Mucosa of descending colon (tissue), 3 donors: ENCODE data around the gene LRRC47. TPM values are rescaled to one million over a fixed set of nuclear protein-coding genes. Genes with fewer than 3 reads are reported as not detected.
A peak's percentile ranks its signal among the peaks of the same experiment; 100 is the strongest.

ENCODE experiments used
- ATAC-seq: fragments of 200-7000 bp; cut with Tn5 transposase; one replicate; pipeline ENCODE4 v1.9.1; 2020; ENCODE audit warnings: mild to moderate bottlenecking, moderate library complexity
- DNase-seq, 3 donors: peaks; one replicate each; pipeline ENCODE4 v3.0.0-alpha.2; 2020
- H3K36me3 ChIP-seq: fragments of 200-600 bp; one replicate; pipeline ENCODE4 v1.8.0; 2021; ENCODE audit warnings: low read depth, mild to moderate bottlenecking
- H3K4me1 ChIP-seq: fragments of 200-600 bp; one replicate; pipeline ENCODE4 v1.8.0; 2021; ENCODE audit warnings: low read depth, mild to moderate bottlenecking
- H3K4me3 ChIP-seq: fragments of 200-600 bp; one replicate; pipeline ENCODE4 v1.8.0; 2021; ENCODE audit warnings: mild to moderate bottlenecking
- H3K9me3 ChIP-seq: fragments of 200-600 bp; one replicate; pipeline ENCODE4 v1.8.0; 2021; ENCODE audit warnings: mild to moderate bottlenecking
- CTCF ChIP-seq: fragments of 200-600 bp; IDR thresholded peaks from one replicate; pipeline ENCODE4 v1.8.0; 2022; ENCODE audit warnings: antibody characterized with exemption, mild to moderate bottlenecking
- intact Hi-C, 2 donors: fragments of 100-400 bp; cut with DNase I in 1 of 2; cut with micrococcal nuclease in 1 of 2; formaldehyde crosslinking; loops; one replicate each; pipeline versions ENCODE4 v1.11.0 to v1.11.1; 2022; cut with DNase I, micrococcal nuclease
- total RNA-seq, 3 donors: library from RNA; stranded (reverse); fragmentation: NEBNext Ultra II Directional in 2 of 3; extraction: Animal tissue kit (Norgen Biotek cat#: 25700) in 2 of 3; gene quantifications; one replicate each; pipeline versions ENCODE4 v1.2.1 to v1.2.4, GENCODE V29; 2021 to 2023
- donor health status: DM: no; HTN: no; CAD: no; lungs with moderate emphysema.
- donor health status: DM: no; HTN: no; CAD: no.
- donor health status: DM: no; HTN: yes; CAD: no.

The LRRC47 gene
- total RNA-seq, 3 donors from 2014 or later, result 33.2 to 58.9 (median 34.7) TPM

GRCh38 chr1:3774276-3774945, 21.9 kb downstream of the LRRC47 start:
- H3K4me1 ChIP-seq, result peaks cover 25% of the 10 kb centered on the region
- ATAC-seq, result no peak
- intact Hi-C loops, result no loop called here
- no peak overlapping the region for H3K4me3 ChIP-seq
- no peaks in the 10 kb centered on the region for H3K9me3 ChIP-seq
- no peak for TF ChIP-seq CTCF
- H3K36me3 ChIP-seq, result no peaks in the 10 kb centered on the region
- DNase-seq, result no peak

GRCh38 chr1:3773572-3774275, 22.6 kb downstream of the LRRC47 start:
- Histone ChIP-seq H3K9me3 (no peaks in the 10 kb centered on the region), H3K4me1 (peaks cover 25% of the 10 kb centered on the region), H3K4me3 (no peak overlapping the region), H3K36me3 (no peaks in the 10 kb centered on the region)
- DNase-seq (peak in 1 of 3 donors; percentile 43), ATAC-seq (no peak)
- intact Hi-C loops, result no loop called here
- TF ChIP-seq CTCF, result no peak

GRCh38 chr1:3772715-3773571, 23.4 kb downstream of the LRRC47 start, which contains the start of gene SMIM1:
Gene SMIM1 (plus strand): TSS chr1:3772749. CDS start chr1:3775374, 2,625 bp downstream.
- intact Hi-C loops, result no loop called here

GRCh38 chr1:3772027-3772714, 24.1 kb downstream of the LRRC47 start:
- H3K4me1 ChIP-seq, result peaks cover 25% of the 10 kb centered on the region
- DNase-seq (peak; percentile 93 to 96 (median 93)), ATAC-seq (peak; percentile 85)
- peak overlapping the region; percentile 19 for H3K4me3 ChIP-seq
- intact Hi-C loops, result no loop called here
- no peak for TF ChIP-seq CTCF
- H3K9me3 ChIP-seq, result no peaks in the 10 kb centered on the region
- H3K36me3 ChIP-seq, result no peaks in the 10 kb centered on the region

More at GRCh38 chr1:3772715-3773571, 23.4 kb downstream of the LRRC47 start, which contains the start of gene SMIM1:
- peaks cover 25% of the 10 kb centered on the region for H3K4me1 ChIP-seq
- peak in 2 of 3 donors; percentile 17 to 58 for DNase-seq
- H3K9me3 ChIP-seq, result no peaks in the 10 kb centered on the region
- no peak for TF ChIP-seq CTCF
- ATAC-seq, result no peak
- peak within 1 kb of the TSS; percentile 19 for H3K4me3 ChIP-seq
- H3K36me3 ChIP-seq, result no peaks in the 10 kb centered on the region
